Gastrocnemius medialis (tissue), 4 donors: ENCODE data around the gene RUNX3.

Experiments
- CTCF ChIP-seq, 5 experiments: fragments of 450-650 bp in 3 of 5; fragments of 200-600 bp in 2 of 5; sonication (generic) in 2 of 5; IDR thresholded peaks in 4 of 5; conservative IDR thresholded peaks in 1 of 5; 1 replicate in 4 of 5; 2 replicates in 1 of 5; pipeline ENCODE4 v1.5.1; 2016 to 2019; ENCODE audit warnings: antibody characterized with exemption in 5 of 5, mild to moderate bottlenecking in 3 of 5, moderate library complexity in 3 of 5
- POLR2A ChIP-seq, 2 donors: fragments of 450-650 bp; IDR thresholded peaks; one replicate each; pipeline ENCODE4 v1.6.1; 2017; ENCODE audit warnings: antibody characterized with exemption in 2 of 2, mild to moderate bottlenecking in 2 of 2, moderate library complexity in 2 of 2

- TF ChIP-seq CTCF (IDR thresholded peaks at IDR 0.05 in 4 of 5, conservative IDR thresholded peaks at IDR 0.05 in 1 of 5) (no peak), POLR2A (IDR thresholded peaks at IDR 0.05) (no peak)
Measured at GRCh38 chr1:24892188-24893153, 37.6 kb downstream of the RUNX3 start.
